ENCODE results near the gene FLAD1.
"Not testable (repeated sequence)": the region's sequence is repeated elsewhere in the genome, so short reads cannot be mapped to it uniquely, and the experiment has no call there.

The FLAD1 gene

DNA sequence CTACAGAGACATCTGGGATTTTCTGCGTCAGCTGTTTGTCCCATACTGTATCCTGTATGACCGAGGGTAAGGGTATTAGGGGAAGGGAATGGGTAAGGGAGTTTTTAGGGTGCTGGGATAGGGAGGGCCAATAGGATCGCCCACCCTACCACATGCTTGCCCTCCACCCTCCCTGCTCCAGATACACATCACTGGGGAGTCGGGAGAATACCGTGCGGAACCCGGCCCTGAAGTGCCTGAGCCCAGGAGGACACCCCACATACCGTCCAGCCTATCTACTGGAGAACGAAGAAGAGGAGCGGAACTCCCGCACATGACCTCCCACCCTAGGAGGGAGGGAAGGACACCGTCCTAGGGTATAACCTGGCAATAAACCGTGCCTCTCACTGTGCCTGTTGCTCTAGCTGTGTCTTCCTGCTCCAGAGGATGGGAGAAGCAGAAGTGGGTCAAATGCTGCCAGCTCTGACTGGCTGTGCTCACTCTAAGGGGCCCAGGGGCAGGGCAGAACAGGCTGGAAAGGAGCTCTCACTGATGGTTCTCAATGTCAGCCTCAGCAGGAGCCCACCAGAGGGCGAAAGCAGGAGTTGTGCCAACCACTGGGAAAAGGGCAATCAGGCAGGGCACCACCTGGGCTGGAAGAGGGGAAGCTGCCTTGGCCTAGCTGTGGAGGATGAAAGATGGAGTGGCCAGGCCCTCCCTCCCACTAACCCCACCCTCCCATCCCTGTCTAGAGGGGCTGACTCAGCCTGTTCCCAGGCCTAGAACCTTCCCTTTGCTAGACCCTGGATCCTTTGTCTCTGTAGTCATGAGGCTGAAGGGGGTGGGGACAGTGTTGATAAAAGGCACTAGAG is 9.8 kb downstream of the FLAD1 start:
- peak; percentile 41 for DNase-seq

GRCh38 chr1:154993572-154994268 is 10.6 kb downstream of the FLAD1 start, which contains the start of gene LENEP:
Gene LENEP, plus strand, starts transcription at chr1:154993586. Its CDS starts 22 bp downstream, at chr1:154993608.
- DNase-seq, result no peak

GRCh38 chr1:154994269-154994587 is 11.1 kb downstream of the FLAD1 start:
- no peak for DNase-seq

- no peak for DNase-seq
Observed at GRCh38 chr1:154994591-154994990, 11.4 kb downstream of the FLAD1 start.

DNA sequence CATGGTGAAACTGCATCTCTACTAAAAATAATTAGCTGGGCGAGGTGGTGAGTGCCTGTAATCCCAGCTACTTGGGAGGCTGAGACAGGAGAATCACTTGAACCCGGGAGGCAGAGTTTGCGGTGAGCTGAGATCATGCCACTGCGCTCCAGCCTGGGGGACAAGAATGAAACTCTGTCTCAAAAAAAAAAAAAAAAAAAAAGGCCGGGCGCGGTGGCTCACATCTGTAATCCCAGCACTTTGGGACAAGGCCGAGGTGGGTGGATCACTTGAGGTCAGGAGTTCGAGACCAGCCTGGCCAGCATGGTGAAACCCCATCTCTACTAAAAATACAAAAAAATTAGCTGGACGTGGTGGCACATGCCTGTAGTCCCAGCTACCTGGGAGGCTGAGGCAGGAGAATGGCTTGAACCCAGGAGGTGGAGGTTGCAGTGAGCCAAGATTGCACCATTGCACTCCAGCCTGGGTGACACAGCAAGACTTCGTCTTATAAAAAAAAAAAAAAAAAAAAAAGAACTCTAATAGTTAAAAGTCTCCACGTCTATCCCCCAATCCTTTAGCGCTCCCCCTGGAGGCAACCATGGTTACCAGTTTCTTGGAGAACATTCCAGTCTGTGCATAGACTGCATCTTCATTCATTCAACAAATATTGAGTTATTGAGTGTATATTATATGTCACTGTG is 12.3 kb downstream of the FLAD1 start:
- not testable (repeated sequence) for DNase-seq

GRCh38 chr1:154996966-154997701 is 14.0 kb downstream of the FLAD1 start:
- DNase-seq, result no peak

GRCh38 chr1:154998201-154998780 is 15.1 kb downstream of the FLAD1 start:
- DNase-seq, result no peak

DNA sequence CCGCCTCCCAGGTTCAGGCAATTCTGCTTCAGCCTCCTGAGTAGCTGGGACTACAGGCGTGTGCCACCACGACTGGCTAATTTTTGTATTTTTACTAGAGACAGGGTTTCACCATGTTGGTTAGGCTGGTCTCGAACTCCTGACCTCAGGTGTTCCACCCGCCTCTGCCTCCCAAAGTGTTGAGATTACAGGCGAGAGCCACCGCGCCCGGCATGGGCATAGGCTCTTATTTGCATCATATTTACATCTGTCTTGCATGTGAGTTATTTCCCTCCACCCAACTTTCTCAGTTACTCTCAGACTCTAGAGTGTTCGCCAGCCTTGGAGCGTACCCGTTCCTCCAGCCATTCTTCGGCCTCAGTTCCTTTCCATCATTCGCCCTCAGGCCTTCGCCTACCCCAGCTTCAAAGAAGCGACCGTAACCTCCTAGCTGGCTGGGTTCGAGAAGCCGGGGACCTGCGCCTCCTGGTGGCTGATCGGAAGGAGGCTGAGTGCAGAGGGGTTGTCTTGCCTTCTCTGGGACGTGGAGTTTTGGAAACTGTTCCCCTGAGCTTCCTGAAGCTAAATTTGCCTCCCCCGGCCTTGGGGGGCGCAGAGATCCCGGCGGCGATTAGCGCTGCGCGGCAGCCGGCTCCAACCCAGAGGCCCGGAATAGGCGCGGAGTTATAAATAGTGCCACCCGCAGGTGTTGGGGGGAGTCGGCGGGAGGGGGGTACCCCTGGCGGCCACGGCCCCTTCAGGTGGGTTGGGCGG is 15.8 kb downstream of the FLAD1 start:
- DNase-seq, result peak; percentile 85

GRCh38 chr1:154999571-155000410 is 16.6 kb downstream of the FLAD1 start:
- DNase-seq, result peak; percentile 75

- peak; percentile 85 for DNase-seq
Observed at GRCh38 chr1:155000411-155000725, 17.2 kb downstream of the FLAD1 start.

- DNase-seq, result peak; percentile 96
Observed at GRCh38 chr1:155000726-155001424, 17.7 kb downstream of the FLAD1 start.

DNA sequence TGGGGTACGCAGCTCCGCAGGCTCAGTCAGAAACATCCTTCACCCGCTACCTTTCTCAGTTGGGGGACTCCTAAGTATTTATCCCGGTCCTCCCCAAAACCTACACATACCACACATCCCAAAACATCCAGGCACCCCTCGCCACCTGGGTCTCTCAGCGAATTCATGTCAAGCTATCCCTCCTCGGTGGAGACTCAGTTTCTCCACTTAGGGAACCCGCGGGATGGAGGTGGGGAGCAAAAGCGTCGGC is 18.2 kb downstream of the FLAD1 start:
- DNase-seq, result no peak

GRCh38 chr1:155001675-155002463 is 18.7 kb downstream of the FLAD1 start:
- peak; percentile 100 for DNase-seq

DNA sequence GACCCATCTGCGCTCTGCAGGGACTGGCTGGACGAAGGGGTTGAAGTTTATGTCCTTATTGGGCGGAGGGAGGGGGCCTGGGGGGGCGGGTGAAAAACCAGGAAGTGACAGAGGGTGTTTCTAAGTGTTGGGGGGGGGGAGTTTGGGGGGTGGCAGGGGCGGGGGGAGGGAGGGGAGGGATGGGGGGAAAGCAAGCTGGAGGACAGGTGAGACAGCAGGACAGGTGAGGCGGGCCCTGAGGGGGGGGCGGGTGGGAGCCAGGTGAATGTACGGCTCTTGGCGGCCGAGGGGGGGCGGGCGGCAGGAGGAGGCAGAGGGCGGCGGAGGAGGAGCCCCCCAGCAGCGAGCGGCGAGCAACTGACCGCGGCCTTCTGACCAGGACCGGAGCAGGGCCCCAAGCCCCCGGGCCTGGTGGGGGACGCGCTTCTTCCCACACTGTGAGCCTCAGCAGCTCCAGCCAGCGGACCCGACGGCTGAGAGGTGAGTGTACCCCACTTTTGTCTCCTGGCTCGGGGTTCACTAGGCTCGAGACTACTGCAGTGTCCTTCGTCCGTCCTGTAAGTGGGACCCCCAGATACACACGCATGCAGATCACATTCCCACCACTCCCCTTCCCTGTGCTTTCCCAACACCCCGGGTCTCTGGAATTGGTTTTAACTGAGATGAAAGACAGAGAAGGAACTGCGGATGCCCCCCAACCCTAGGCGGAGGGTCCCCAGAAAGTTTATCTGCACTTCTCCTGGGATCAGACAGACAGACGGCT is 19.5 kb downstream of the FLAD1 start, which contains the start of gene ZBTB7B:
Gene ZBTB7B (plus strand): TSS at position 339 of the 763 bp plus-strand sequence. CDS start 11,859 bp downstream, outside the sequence.
- DNase-seq, result no peak

GRCh38 chr1:155003227-155003765 is 20.2 kb downstream of the FLAD1 start:
- peak; percentile 72 for DNase-seq

DNA sequence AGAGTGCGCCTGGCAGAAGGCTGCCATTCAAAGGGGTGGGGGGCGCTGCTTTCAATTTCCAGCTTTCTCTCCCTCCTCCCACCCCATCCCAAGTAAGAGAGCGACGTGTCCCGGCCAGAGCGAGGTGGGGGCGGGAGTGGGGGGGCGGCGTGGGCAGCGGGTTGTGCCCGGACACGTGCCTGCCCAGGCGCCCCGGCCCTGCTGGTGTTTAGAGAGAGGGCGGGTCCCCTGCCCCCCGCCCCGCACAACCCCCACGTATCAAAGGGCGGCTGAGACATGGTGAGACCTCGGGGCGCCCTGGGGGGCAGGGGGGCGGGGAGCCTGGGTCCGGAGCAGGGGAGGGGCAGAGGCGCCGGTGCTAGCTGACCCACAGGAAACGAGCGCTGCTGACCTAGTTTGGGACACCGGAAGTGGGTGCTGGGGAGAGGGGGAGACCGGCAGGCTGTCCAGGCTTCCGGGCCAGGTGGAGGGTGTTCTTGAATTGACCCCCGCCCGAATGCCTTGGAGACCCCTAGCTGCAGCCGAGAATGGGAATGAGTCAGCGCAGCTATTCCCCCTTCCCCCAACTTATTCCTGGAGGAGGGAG is 20.7 kb downstream of the FLAD1 start:
- DNase-seq, result peak; percentile 49

GRCh38 chr1:155004352-155005075 is 21.4 kb downstream of the FLAD1 start:
- no peak for DNase-seq

Measured in NCI-H345 (cell line).